ENCODE data around the gene GPRC5D.

GPRC5D gene

DNA sequence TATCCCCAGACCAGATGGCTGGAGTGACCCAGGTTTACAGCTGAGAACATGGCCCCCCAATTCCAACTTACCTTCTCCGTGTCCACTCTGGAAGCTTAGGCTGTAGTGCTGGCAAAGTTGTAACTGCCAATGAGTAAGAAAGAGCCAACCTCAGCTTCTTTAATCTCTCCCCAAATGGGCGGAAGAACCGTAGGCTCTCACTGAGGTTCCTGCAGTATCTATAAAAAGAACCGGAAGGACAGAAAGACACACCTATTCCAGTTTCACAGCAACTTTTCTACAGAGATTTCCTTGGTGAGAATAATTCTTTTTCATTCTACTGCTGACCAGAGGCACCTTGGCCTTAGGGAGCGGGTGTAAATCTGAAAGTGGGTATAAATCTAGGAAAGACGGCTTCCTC, at the start of gene GPRC5D:
Gene GPRC5D (minus strand): TSS at position 135 of the 400 bp plus-strand sequence. CDS start 1,786 bp downstream, outside the sequence.
- TF ChIP-seq CTCF (IDR thresholded peaks at IDR 0.05; ENCODE audit: insufficient read depth, low read depth, low read length, missing control alignments) = no peak
- peak; percentile 47 for DNase-seq (ENCODE audit: low read depth)
- no peak within 1 kb of the TSS; the same call in 1 of the 2 replicates for H3K4me3 ChIP-seq (ENCODE audit: low read depth, low read length)

GRCh38 chr12:13001775-13002040, 49.7 kb upstream of the GPRC5D start:
- DNase-seq (ENCODE audit: low read depth) = no peak
- TF ChIP-seq CTCF (IDR thresholded peaks at IDR 0.05; ENCODE audit: insufficient read depth, low read depth, low read length, missing control alignments) = no peak
- no peak overlapping the region for H3K4me3 ChIP-seq (ENCODE audit: low read depth, low read length)

DNA sequence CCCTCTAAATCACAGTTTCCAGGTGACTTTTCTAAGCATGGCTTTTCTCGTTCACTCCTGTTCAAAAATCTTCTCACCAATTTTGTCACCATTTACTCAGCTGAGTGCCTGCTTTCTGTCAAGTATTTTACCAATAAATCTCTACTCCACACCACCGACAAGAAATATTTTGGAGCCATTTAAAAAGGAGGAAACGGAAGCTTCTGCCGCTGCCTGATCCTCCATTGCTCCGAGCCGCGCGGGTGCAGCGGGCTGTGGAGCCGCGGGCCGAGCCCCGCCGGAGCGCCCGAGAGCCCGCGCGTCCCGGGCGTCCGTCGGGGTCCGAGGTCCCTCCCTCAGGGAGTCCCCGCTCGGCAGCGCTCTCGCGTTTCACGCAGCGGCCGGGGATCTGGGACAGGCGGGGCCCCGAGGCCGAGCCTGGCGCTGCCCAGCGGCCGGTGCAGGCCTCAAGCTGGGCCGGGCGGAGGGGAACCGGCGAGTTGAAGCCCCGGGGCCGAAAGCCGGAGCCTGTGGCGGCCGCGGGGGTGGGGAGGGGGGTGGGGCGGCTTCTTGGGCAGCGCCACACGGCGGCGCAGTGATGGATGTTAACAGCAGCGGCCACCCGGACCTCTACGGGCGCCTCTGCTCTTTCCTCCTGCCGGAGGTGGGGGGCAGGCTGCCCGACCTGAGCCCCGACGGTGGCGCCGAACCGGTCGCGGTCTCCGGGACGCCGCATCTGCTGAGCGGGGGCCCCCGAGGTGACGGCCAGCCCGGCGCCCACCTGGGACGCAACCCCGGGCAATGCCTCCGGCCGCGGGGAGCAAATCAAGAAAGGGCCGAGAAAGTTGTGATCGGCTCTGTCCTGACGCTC, 49.2 kb upstream of the GPRC5D start:
- H3K4me3 ChIP-seq (ENCODE audit: low read depth, low read length) = peak overlapping the region; percentile 40
- TF ChIP-seq CTCF (IDR thresholded peaks at IDR 0.05; ENCODE audit: insufficient read depth, low read depth, low read length, missing control alignments) = no peak
- DNase-seq (ENCODE audit: low read depth) = peak; percentile 22

DNA sequence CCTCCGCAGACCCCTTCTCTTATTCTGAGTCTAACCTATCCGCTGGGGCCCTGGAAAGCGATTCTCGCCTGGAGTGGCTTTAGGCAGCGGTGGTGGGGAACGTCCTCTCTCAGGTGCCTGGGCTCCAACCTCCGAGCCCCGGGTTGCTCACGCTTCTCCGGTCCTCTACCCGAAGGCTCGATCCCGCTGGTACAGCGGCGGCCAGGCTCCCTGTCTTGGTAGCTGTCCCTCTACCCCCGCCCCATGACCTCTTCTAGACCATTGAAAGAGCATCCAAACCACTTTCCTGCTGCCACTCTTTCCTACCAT, 48.6 kb upstream of the GPRC5D start:
- no peak for DNase-seq (ENCODE audit: low read depth)
- TF ChIP-seq CTCF (IDR thresholded peaks at IDR 0.05; ENCODE audit: insufficient read depth, low read depth, low read length, missing control alignments) = no peak
- peak overlapping the region; percentile 40 for H3K4me3 ChIP-seq (ENCODE audit: low read depth, low read length)

GRCh38 chr12:12999959-13000615, 48.1 kb upstream of the GPRC5D start, which contains the start of gene HEBP1:
HEBP1 (minus strand) TSS chr12:13000265; CDS start chr12:13000114, 151 bp downstream.
- DNase-seq (ENCODE audit: low read depth) = peak; percentile 89
- H3K4me3 ChIP-seq (ENCODE audit: low read depth, low read length) = peak within 1 kb of the TSS; percentile 40
- TF ChIP-seq CTCF (IDR thresholded peaks at IDR 0.05; ENCODE audit: insufficient read depth, low read depth, low read length, missing control alignments) = no peak

GRCh38 chr12:12999271-12999958, 47.4 kb upstream of the GPRC5D start:
- TF ChIP-seq CTCF (IDR thresholded peaks at IDR 0.05; ENCODE audit: insufficient read depth, low read depth, low read length, missing control alignments) = no peak
- DNase-seq (ENCODE audit: low read depth) = no peak
- no peak overlapping the region for H3K4me3 ChIP-seq (ENCODE audit: low read depth, low read length)
